ENCODE results near the gene ARID5B. TPM values are rescaled to one million over a fixed set of nuclear protein-coding genes. Genes with fewer than 3 reads are reported as not detected.

Gene ARID5B
- total RNA-seq, 1 experiment from 2014 or later, result 12.4 TPM

DNA sequence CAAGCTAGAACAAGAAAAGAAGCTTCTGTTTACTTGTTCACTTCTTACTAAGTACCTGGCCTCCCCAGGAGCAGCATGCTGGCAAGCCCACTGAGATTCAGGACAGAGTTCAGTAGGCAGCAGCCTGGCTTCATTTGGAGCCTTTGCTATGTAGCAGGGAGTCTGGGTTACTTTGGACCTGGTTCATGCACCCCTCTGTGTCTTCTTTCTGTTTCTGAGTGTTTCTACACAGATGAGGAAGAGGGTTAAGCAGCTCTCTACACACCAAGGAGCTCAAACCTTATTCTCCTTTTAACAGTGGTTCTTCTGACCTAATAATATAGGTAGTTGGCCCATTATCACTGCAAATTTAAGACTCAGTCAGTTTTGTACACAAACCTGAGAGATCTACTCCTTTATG lies 152.9 kb downstream of the ARID5B start:
- in situ Hi-C loops (cut with HindIII; ENCODE audit: low sequenced_read_pairs), result no loop called here

DNA sequence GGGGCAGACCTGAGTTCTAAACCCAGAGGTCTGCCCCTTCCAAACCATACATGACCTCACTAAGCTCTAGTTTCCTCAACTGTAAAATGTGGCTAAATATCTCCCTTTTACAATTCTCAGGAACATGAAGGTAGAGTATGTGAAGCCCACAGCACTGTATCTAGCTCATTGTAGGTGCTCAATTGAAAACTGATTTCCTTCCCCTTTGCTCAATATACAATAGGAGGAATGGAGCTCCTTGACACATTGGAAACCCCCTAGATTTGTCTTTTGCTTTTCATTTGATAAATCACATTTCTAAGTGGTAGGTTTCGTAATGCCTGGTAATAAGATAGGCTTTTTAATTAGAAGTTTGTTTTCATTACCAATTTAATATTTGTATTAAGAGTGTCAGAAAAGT lies 153.3 kb downstream of the ARID5B start:
- in situ Hi-C loops (cut with HindIII; ENCODE audit: low sequenced_read_pairs), result no loop called here
- no peak for DNase-seq (ENCODE audit: low spot score)

More for the DNA sequence above, 152.9 kb downstream of the ARID5B start:
- no peak for DNase-seq (ENCODE audit: low spot score)

DNA sequence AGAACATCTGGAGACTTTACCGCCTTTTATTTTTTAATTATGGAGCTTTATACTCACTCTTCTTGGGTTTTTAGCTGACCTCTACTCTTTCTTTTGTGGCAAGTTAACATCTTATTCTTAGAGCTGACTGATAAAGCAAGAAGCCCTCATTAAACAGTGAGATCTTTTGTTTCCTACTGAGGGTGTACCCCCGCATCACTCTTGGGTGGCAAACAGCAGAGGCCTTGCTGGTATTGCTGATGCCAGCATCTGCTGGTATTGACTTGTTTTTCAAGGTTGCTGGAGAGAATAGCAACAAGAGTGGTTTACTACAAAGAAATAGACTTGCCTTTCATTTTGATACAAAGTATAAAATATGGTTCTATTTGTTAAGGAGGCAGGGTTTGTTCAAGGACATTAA lies 154.7 kb downstream of the ARID5B start:
- in situ Hi-C loops (cut with HindIII; ENCODE audit: low sequenced_read_pairs), result no loop called here
- no peak for DNase-seq (ENCODE audit: low spot score)

DNA sequence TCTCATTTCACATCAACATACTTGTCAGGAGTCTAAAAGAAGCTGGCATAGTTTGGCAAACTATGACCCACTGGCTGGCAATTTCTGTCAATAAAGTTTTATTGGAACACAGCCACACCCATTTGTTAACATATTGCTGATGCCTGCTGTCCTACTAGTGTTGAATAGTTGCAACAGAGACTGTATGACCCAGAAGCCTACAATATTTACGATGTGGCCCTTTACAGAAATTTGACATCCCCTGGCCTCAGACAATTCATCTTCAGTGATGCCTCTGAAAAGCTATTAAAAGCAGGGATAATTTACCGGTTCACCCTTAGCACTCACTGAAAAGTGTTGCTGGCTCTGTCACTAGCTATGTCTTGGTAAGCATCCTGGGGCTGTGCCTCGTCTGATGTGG lies 155.2 kb downstream of the ARID5B start:
- no peak for DNase-seq (ENCODE audit: low spot score)
- in situ Hi-C loops (cut with HindIII; ENCODE audit: low sequenced_read_pairs), result no loop called here

DNA sequence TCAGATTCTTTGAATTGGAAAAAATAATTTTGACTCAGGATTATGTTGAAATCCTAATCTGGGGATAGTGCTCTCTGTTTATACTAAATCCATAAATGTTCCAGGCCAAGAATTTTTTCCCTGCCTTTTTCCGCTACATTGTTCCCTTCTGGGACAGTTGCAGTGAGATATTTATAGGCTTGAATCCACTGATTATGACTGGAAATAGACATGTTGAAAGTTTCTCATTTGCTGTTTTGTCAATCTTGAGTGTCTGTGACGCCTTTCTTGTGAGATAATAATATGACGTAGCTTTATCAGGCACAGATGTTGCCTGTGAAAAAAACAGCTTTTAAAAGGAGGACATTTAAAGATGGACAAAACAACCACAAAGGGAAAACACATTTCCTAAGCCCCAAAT lies 155.9 kb downstream of the ARID5B start:
- in situ Hi-C loops (cut with HindIII; ENCODE audit: low sequenced_read_pairs), result no loop called here

DNA sequence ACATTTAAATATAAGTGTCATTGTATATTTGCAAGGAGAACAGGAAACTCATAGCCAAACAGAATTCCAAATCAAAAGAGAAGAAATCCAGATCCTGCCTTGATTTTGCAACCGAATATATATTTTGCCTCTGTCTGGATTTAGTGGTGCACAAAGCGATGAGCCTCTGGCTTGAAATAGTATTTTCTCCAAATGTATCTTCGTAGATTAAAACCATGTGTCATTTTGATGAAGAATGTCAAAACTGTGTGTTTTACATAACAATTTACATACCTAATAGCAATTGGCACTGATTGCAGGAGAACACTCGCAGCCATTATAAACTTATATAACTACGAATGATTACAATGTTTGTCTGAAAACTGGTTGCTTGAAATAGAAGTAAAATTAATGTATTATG lies 156.4 kb downstream of the ARID5B start:
- in situ Hi-C loops (cut with HindIII; ENCODE audit: low sequenced_read_pairs), result no loop called here
- DNase-seq (ENCODE audit: low spot score), result no peak

More for the DNA sequence above, 155.9 kb downstream of the ARID5B start:
- no peak for DNase-seq (ENCODE audit: low spot score)

DNA sequence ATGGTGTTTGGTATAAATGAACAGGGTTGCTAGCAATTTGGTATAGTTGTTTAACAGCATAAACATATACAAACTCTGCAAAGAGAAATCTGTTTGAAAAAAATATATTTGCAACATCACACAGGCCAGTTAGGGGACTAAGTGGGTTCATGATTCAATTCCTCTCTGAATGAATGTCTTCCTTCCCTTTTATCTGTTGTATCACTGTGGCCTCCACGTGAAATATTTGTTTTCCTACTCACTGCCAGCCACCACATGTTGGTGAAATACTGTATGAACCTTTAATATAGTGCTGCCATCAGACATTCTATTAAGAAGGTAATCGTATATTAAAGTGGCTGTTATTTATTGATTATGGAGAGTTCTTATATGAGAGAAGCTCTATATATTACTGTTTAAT lies 157.0 kb downstream of the ARID5B start:
- in situ Hi-C loops (cut with HindIII; ENCODE audit: low sequenced_read_pairs), result no loop called here
- no peak for DNase-seq (ENCODE audit: low spot score)

DNA sequence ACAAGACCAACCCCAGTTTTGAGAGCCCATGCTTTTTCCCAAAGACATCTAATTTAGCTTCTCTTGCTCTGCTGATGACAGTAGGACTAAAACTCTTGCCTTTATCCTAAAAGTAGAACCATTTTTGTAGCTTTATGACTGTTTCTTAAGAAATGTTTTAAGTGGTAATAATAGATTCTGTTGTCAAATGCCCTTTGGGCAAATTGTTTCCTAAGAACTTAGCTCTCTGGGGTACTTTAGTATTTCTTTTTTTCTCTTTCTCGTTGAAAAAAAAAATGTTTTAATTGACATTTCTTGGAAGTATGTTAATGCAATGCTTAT lies 157.4 kb downstream of the ARID5B start:
- in situ Hi-C loops (cut with HindIII; ENCODE audit: low sequenced_read_pairs), result no loop called here

DNA sequence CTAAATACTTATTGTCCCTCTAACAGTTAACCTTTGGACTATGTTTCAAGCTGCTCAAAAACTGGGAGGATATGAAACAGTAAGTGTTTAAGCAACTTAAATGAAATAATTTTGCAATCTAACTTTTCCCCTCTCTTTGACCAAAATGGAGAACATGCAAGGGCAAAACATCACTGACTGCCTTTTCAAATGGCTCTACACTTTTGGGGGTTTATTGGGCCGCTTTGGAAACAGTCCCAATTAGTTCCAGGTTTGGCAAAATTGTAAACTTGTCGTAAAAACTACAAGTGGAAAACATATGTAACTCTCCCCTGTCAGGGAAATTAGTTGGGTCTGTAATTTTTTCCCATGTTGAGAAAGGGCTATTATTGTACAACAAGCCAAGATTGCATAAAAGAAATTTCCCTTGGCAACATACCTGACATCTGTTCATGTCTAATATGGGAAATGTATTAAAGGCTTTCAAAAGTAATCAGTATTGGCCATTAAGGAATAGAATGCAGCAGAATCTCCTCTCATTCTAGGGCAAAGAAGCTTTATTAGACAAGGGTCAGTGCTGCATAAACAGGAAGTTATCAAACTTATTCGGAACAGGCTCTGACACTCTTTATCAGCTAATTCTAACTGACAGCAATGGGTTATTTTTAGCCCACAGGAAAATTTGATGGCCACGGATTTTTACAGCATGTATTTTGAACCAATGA lies 157.9 kb downstream of the ARID5B start:
- in situ Hi-C loops (cut with HindIII; ENCODE audit: low sequenced_read_pairs), result no loop called here
- no peak for DNase-seq (ENCODE audit: low spot score)

More for the DNA sequence above, 157.4 kb downstream of the ARID5B start:
- DNase-seq (ENCODE audit: low spot score), result no peak

DNA sequence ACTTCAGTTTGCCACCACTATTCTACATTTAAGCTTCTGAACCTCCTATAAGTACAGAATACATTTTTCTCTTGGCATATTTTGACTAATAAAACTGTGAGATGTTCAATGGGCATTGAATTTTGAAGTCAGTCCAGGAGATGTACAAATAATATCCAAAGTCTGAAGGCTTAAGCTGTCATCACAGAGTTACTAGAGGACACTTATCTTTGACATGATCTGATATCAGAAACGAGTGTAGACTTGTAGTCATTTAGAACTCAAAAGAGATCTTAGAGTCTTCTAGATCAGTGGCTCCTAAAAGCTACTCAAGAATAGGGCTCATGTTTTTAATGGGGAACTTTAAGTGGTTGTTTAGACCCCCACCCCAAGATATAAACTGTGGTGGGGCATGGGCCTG lies 160.5 kb downstream of the ARID5B start:
- no peak for DNase-seq (ENCODE audit: low spot score)
- in situ Hi-C loops (cut with HindIII; ENCODE audit: low sequenced_read_pairs), result no loop called here

DNA sequence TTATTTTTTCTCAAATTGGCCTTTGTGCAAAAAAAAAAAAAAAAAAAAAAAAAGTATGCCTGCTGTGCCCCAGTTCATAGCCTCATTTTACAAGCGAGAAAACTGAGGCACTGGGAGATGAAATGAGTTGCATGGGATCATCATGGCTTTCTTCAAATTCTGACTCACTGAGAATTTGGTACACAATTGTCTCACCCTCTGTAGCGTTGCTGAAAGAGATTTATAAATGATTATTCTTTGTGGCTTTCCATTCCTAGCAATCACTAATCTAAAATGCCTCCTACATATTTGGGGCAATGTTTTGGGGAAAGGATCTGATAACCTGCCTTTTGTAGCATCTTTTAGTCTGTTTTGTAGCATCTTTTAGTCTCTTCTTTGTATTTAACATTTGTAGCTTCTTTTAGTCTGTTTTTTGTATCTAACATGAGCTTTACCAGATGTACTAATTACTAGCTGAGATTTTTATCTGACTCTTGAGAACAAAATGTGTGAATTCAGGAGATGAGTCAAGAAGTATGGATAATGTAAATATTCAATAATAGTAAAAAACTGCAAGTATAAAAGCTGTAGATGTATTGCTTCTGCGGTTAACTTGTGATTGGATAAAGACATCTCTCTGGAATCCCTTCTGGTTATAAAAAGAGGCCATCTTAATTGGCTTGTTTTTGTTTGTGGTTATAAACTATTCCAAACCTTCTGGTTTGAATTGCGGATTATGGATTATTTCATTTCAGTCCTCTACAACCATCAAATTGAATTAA lies 161.4 kb downstream of the ARID5B start:
- DNase-seq (ENCODE audit: low spot score), result no peak
- in situ Hi-C loops (cut with HindIII; ENCODE audit: low sequenced_read_pairs), result no loop called here

DNA sequence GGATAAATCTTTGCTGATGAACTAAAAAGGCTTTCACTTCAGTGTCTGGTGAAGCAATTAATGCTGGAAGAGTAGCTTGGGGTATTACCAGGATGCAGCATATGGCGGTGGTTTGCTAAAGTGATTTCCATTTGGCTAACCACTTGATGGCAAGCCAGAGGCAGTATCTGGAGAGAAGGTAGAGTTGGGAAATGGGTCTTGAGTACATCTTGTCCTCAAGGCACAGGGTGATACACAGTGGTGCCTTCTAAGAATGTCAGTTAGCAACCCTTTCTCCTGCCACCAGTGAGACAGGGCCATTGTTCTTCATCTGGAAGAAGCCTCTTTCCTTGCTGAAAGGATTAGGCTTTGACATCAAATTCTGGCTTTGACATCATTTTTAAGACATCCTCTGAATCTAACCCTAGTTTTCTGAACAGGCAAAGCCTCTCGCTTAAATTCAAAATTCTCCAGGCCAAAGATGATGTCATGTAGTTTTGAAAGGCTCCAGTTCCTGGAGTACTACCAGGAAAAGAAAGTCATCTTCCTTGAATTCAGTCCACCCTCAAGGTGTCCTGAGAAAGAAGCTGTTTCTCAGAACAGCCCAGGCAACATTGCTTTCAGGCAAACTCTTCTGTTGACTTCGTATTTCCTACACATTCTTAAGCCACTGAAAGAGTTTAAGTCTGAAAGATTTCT lies 162.4 kb downstream of the ARID5B start:
- in situ Hi-C loops (cut with HindIII; ENCODE audit: low sequenced_read_pairs), result no loop called here
- DNase-seq (ENCODE audit: low spot score), result peak; percentile 23

DNA sequence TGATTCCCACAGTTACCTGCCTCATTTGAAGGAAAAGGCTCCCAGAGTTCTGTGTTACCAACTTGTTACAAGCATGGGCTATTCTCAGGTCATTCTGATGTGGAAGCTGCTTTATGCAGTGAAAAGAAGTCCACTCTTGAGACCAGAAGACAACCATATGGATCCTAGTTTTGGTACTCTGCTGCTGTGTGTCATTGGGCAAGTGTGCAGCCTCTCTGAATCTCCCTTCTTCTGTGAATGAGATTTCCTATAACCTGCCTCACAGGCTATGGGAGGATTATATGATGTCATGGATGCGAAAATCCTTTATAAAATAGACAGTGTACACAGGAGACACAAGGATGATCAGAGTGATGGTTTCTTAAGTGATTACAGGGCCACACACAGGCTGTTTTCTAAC lies 166.1 kb downstream of the ARID5B start:
- in situ Hi-C loops (cut with HindIII; ENCODE audit: low sequenced_read_pairs), result no loop called here

DNA sequence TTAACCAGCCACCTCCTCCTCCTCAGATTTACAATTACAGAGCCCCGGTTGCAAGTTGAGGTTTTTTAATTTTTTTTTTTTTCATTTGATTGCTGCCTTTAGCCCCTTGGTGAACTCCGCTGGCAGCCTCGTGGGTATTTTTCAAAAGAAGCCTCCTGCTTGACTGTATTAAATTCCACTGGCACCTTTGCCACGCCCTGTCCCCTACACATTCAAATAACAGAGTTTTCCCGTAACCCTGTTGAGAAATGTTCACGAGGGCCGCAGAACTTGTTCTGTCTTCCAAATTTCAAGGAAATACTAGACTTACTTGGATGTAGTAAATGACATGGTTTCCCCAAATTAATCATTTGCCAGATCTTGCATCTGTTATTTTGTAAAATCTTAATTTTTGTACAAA lies 167.0 kb downstream of the ARID5B start:
- no peak for DNase-seq (ENCODE audit: low spot score)
- in situ Hi-C loops (cut with HindIII; ENCODE audit: low sequenced_read_pairs), result no loop called here

More for the DNA sequence above, 166.1 kb downstream of the ARID5B start:
- no peak for DNase-seq (ENCODE audit: low spot score)

DNA sequence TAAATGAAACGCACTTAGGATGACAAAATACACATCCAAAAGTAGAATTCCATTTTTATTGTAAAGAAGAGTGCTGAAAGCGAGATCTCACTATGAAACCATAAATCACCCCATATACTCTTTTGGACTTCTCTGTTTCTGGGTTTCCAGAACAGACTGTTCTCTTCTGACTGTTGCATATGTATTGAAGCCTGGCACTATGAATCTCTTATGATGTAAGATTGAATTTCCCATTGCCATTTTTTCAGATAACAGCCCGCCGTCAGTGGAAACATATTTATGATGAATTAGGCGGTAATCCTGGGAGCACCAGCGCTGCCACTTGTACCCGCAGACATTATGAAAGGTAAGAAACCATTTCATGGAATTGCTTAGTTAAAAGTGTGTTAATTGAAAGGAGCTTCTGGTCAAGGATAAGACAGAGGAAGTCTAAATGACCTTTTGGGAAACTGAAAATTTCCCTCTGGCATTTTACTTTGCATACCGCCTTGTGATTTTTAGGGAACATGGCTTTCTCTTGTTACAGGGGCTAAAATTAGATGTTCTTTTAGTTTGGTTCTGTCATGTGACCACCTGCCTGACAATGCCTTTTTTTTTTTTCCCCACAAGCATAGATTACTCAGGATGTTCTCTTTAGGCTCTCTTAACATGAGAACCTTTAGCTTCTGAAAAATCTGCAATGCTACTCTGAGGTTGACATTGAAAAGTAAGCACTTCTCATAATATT lies 168.1 kb downstream of the ARID5B start:
- in situ Hi-C loops (cut with HindIII; ENCODE audit: low sequenced_read_pairs), result no loop called here
- no peak for DNase-seq (ENCODE audit: low spot score)

DNA sequence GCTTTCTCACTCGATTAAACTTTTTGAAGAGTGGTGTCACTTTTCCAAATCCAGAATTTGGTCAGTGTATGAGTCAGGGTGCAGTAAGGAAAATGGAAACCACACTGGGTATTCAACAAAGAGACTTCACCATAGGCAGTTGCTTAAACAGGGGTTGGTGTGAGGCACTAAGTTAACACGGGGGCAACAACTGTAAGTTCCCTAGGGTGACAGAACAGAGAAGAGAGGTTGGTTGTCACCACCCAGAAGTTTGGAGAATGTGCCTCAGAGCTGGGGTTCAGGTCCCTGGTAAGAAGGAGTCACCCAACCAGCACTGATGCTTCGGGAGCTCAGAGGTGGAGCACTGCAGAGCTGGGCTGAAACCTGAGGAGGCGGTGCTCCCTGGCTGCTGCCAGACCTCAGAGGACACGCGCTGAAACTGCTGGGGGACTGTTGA lies 170.4 kb downstream of the ARID5B start:
- no peak for DNase-seq (ENCODE audit: low spot score)
- in situ Hi-C loops (cut with HindIII; ENCODE audit: low sequenced_read_pairs), result no loop called here

DNA sequence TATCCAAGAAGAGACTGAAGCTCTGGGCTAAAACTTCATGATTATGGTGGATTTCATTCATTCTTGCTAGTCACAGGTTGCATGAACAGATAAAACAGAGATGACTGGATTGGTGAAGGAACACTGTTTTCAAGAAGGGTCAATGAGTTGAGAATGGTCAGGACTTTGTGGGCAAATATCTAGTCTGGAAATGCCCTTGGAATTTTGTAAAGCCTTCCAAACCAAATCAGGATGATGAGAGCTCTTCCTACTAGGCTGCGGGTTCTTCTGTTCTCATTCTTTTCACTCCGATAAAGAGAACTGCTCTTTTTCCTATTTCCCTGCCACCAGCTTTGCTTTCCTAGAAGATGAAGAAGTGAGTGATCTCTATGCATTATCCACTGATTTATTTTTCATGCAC lies 171.4 kb downstream of the ARID5B start:
- no peak for DNase-seq (ENCODE audit: low spot score)
- in situ Hi-C loops (cut with HindIII; ENCODE audit: low sequenced_read_pairs), result no loop called here

DNA sequence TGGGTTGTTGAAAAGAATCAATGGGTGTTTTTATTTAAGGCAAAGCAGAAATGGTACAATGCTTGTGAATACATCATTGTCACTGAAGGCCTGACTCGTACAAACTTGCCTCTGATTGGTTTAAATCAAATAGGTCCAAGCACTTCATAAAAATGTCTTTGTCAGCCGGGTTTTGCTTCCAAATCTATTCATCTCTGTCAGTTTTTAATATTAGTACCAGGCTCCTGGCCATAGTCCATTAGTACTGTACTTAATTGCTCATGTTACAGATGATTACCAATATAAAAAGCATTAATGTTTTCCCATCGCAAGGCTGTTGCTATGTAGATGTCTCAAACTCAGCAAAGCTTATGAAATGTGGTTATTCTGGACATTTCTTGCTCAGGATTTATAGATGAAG lies 171.9 kb downstream of the ARID5B start:
- in situ Hi-C loops (cut with HindIII; ENCODE audit: low sequenced_read_pairs), result no loop called here
- no peak for DNase-seq (ENCODE audit: low spot score)

DNA sequence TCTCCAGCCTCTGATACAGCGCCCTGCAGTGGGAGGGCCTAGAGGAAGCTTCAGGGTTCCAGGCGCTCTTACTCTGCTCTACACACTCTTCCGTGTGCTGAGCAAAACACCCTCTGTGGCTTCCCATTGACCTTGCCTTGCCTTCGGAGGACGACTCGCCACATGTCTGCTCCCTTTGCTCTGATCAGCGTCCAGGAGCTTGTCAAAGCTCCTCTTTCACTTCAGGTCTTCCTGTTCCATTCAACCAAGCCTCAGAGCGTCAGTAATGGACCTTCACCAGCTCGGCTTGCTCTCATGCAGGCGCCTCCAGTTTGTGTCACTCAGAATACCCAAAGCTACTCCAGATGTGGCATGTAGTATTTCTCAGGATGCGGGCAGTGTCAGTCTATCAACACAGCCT lies 173.9 kb downstream of the ARID5B start:
- in situ Hi-C loops (cut with HindIII; ENCODE audit: low sequenced_read_pairs), result no loop called here
- DNase-seq (ENCODE audit: low spot score), result no peak

DNA sequence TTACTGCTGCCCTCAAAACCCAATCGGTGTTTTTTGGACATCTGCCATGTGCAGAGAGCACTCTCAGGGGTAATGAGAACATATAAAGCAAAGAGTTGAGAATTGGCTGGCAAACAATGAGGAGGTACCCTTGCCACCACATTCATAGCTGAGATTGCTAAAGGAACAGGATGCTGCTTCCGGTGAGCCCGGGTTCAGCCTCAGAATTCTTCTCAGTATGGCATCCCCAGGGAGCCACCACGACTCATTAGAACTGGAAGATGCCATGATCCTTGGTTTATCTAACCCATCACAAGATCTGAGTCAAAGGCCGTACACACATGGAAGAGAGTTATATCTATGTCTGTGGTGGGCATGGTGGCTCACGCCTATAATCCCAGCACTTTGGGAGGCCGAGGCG lies 174.4 kb downstream of the ARID5B start:
- no peak for DNase-seq (ENCODE audit: low spot score)
- in situ Hi-C loops (cut with HindIII; ENCODE audit: low sequenced_read_pairs), result no loop called here
